IMR-90 (cell line): ENCODE measurements around the gene ANO8. TPM values are rescaled to one million over a fixed set of nuclear protein-coding genes. Genes with fewer than 3 reads are reported as not detected.

Experiments
- ATAC-seq: fragments of 200-7000 bp; cut with Tn5 transposase; 2 replicates; pipeline ENCODE4 v1.9.1; 2020; ENCODE audit warnings: low read depth, mild to moderate bottlenecking, moderate library complexity
- BruUV-seq: library from RNA; stranded (reverse); fragments of 400-500 nt; replicated peaks from 2 replicates; lab custom pipeline; 2021; lab: Mats Ljungman, UMichigan
- CTCF ChIA-PET: fragments of 300-600 bp; formaldehyde crosslinking; extraction: SDS; loops from one replicate; lab custom pipeline; 2021; ENCODE audit warnings: antibody characterized with exemption; lab: Yijun Ruan, JAX
- POLR2A ChIA-PET: fragments of 300-600 bp; sonication (Branson Sonifier 250); formaldehyde crosslinking; loops from one replicate; lab custom pipeline; 2022; ENCODE audit warnings: antibody characterized with exemption; ENCODE audit not compliant: unreplicated experiment; lab: Charles Lee
- DNase-seq: peaks from one replicate; pipeline ENCODE4 v3.0.0; 2013
- H2AFZ ChIP-seq: replicated peaks from 2 replicates; pipeline ENCODE3; 2013; ENCODE audit warnings: low read length, mild to moderate bottlenecking; ENCODE audit not compliant: poor library complexity
- H2AK5ac ChIP-seq: 2 replicates; pipeline ENCODE4 v1.6.1; 2013; ENCODE audit warnings: low read depth, low read length, inconsistent platforms
- H2AK9ac ChIP-seq: replicated peaks from 2 replicates; pipeline ENCODE3; 2013; ENCODE audit warnings: mild to moderate bottlenecking, low read depth, low read length, moderate library complexity; ENCODE audit not compliant: poor library complexity
- H2BK120ac ChIP-seq: 2 replicates; pipeline ENCODE4 v1.6.1; 2013; ENCODE audit warnings: low read depth, low read length, inconsistent platforms
- H2BK15ac ChIP-seq: 3 replicates; pipeline ENCODE4 v1.6.1; 2013; ENCODE audit warnings: low read depth, low read length, inconsistent platforms
- H2BK20ac ChIP-seq: 2 replicates; pipeline ENCODE4 v1.6.1; 2013; ENCODE audit warnings: low read depth, mild to moderate bottlenecking, inconsistent platforms, low read length, moderate library complexity
- H2BK5ac ChIP-seq: 2 replicates; pipeline ENCODE4 v1.6.1; 2013; ENCODE audit warnings: mild to moderate bottlenecking, low read depth, low read length, inconsistent platforms; ENCODE audit not compliant: poor library complexity, severe bottlenecking
- H3K14ac ChIP-seq: replicated peaks from 2 replicates; pipeline ENCODE4 v1.6.1; 2013; ENCODE audit warnings: low read depth, low read length, inconsistent platforms
- H3K18ac ChIP-seq: 2 replicates; pipeline ENCODE4 v1.6.1; 2013; ENCODE audit warnings: low read depth, low read length, control low read depth
- H3K23ac ChIP-seq: 2 replicates; pipeline ENCODE4 v1.6.1; 2013; ENCODE audit warnings: low read depth, low read length, inconsistent platforms
- H3K27ac ChIP-seq: 2 replicates; pipeline ENCODE4 v1.5.1; 2013; ENCODE audit warnings: mild to moderate bottlenecking, control low read depth, low read length; ENCODE audit not compliant: insufficient read depth
- H3K27me3 ChIP-seq: 2 replicates; pipeline ENCODE4 v1.6.1; 2013; ENCODE audit warnings: low read length; ENCODE audit not compliant: control insufficient read depth, insufficient read depth
- H3K36me3 ChIP-seq: 2 replicates; pipeline ENCODE4 v1.6.1; 2013; ENCODE audit warnings: low read length, mixed read lengths; ENCODE audit not compliant: control insufficient read depth, insufficient read depth
- H3K4ac ChIP-seq: 2 replicates; pipeline ENCODE4 v1.6.1; 2013; ENCODE audit warnings: low read depth, low read length, inconsistent platforms
- H3K4me1 ChIP-seq: 2 replicates; pipeline ENCODE4 v1.6.1; 2013; ENCODE audit warnings: low read length, mixed read lengths; ENCODE audit not compliant: control insufficient read depth, insufficient read depth
- H3K4me2 ChIP-seq: 2 replicates; pipeline ENCODE4 v1.6.1; 2013; ENCODE audit warnings: low read depth, mild to moderate bottlenecking, control low read depth, low read length, moderate library complexity
- H3K4me3 ChIP-seq: 2 replicates; pipeline ENCODE4 v1.5.1; 2013; ENCODE audit warnings: low read depth, mild to moderate bottlenecking, control low read depth, low read length, moderate library complexity; ENCODE audit not compliant: insufficient read depth
- H3K56ac ChIP-seq: 2 replicates; pipeline ENCODE4 v1.6.1; 2013; ENCODE audit warnings: low read length, inconsistent platforms; ENCODE audit not compliant: insufficient read depth; ENCODE audit errors: extremely low read depth
- H3K79me1 ChIP-seq, 2 experiments: 2 replicates each; pipeline ENCODE4 v1.6.1; 2013; ENCODE audit warnings: low read length in 2 of 2, inconsistent platforms in 1 of 2, low read depth in 1 of 2
- H3K9ac ChIP-seq: 2 replicates; pipeline ENCODE4 v1.6.1; 2013; ENCODE audit warnings: low read depth, low read length, control low read depth
- H3K9me1 ChIP-seq: 2 replicates; pipeline ENCODE4 v1.6.1; 2013; ENCODE audit warnings: low read length, inconsistent platforms; ENCODE audit not compliant: insufficient read depth
- H3K9me3 ChIP-seq: 2 replicates; pipeline ENCODE4 v1.6.1; 2013; ENCODE audit warnings: low read length; ENCODE audit not compliant: control insufficient read depth, insufficient read depth
- H4K20me1 ChIP-seq: 2 replicates; pipeline ENCODE4 v1.6.1; 2013; ENCODE audit warnings: low read length, inconsistent platforms; ENCODE audit not compliant: insufficient read depth
- H4K5ac ChIP-seq: 2 replicates; pipeline ENCODE4 v1.6.1; 2013; ENCODE audit warnings: mild to moderate bottlenecking, low read depth, low read length, control low read depth
- H4K8ac ChIP-seq, 2 experiments: 2 replicates each; pipeline ENCODE4 v1.6.1; 2013; ENCODE audit warnings: low read depth in 2 of 2, low read length in 2 of 2, control low read depth in 1 of 2, inconsistent platforms in 1 of 2
- H4K91ac ChIP-seq: 2 replicates; pipeline ENCODE4 v1.6.1; 2013; ENCODE audit warnings: low read depth, low read length, inconsistent platforms; ENCODE audit not compliant: insufficient read depth
- BHLHE40 ChIP-seq: fragments of 150-350 bp; IDR thresholded peaks from 2 replicates; pipeline ENCODE4 v1.6.1; 2016; ENCODE audit warnings: mild to moderate bottlenecking, low read depth, low read length
- MAZ ChIP-seq: IDR thresholded peaks from 2 replicates; pipeline ENCODE4 v1.6.1; 2012; ENCODE audit warnings: low read depth, mild to moderate bottlenecking, low read length, improper control_type of control experiment, moderate library complexity, borderline replicate concordance
- NFE2L2 ChIP-seq: fragments of 150-350 bp; IDR thresholded peaks from 2 replicates; pipeline ENCODE4 v1.6.1; 2016; ENCODE audit warnings: low read depth, mild to moderate bottlenecking, low read length
- RAD21 ChIP-seq: IDR thresholded peaks from 2 replicates; pipeline ENCODE4 v1.6.1; 2012; ENCODE audit warnings: low read length, improper control_type of control experiment
- WGBS, 2 experiments: methylation state at CpG; one replicate each; pipeline versions ENCODE4 v1.1.5 to v1.1.7; 2013; ENCODE audit warnings: missing lambda C conversion rate in 2 of 2; ENCODE audit not compliant: insufficient read length in 1 of 2; ENCODE audit errors: extremely low coverage in 2 of 2; 5-methylcytosine and 5-hydroxymethylcytosine counted together
- dilution Hi-C: fragments of 300-500 bp; cut with HindIII; formaldehyde crosslinking; loops from one replicate; pipeline ENCODE4 v1.14.3; 2018; ENCODE audit warnings: low sequenced_read_pairs; ENCODE audit not compliant: unreplicated experiment
- in situ Hi-C: fragments of 300-500 bp; cut with MboI; formaldehyde crosslinking; loops from 3 replicates; pipeline ENCODE4 v1.14.3; 2019; ENCODE audit warnings: low sequenced_read_pairs, inconsistent platforms, mixed read lengths
- intact Hi-C: fragments of 100-400 bp; cut with micrococcal nuclease; formaldehyde crosslinking; loops from 2 replicates; pipeline ENCODE4 v1.10.0; 2022
- polyA plus RNA-seq, 3 experiments: library from polyadenylated mRNA; depleted of rRNA; stranded (reverse); fragments of >200 nt; gene quantifications; 2 replicates each; pipeline ENCODE4 v1.2.3, GENCODE V29; 2012; ENCODE audit warnings: low replicate concordance in 1 of 3
- total RNA-seq: library from RNA; depleted of rRNA; stranded (reverse); fragments of >200 nt; gene quantifications from 2 replicates; pipeline ENCODE4 v1.2.3, GENCODE V29; 2012

The ANO8 gene
- total and polyA plus RNA-seq, 2 of the 4 experiments (the other 2 are of a cell fraction), result 1.6 to 5.6 TPM

DNA sequence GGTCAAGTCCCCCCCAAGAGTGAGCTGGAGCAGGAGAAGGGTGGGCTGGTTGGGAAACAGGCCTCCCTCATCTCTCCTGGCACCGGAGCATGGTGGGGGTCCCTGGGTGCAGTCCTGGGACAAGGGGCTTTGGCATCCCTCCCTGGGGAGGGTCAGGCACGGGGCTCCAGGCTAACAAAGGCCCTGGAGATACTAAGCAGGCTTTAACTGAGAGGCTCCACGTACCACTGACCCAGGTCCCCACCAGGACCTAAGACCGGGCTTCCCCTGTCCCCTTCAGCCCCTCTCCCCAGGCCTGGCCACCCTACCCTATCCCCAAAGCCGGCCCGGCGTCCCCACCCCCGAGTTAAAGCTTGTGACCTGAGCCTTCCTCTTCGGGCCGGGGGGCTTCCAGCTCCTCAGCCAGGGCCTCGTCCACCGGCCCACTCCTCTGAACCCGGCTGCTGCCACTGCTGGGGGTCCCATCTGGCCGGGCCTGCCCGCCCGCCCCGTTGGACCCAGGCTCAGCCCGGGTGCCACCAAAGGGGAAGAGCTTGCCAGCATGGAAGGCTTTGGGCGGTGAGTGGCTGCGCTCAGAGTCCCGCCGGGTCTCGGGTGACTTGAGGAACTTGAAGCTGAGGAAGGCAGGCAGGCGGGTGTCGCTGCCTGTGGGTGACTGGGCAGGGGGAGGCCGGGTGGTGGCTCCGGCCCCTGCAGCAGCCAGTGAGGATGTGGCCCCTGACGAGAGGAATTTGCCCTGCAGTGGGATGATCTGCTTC lies 10.1 kb downstream of the ANO8 start:
- no peak for ATAC-seq
- Histone ChIP-seq H3K18ac (no peak overlapping the region), H3K56ac (no peak overlapping the region), H3K4ac (no peak overlapping the region), H4K91ac (no peak overlapping the region), H2BK5ac (no peak overlapping the region), H3K36me3 (peaks cover 35% of the 10 kb centered on the region), H2AK5ac (no peak overlapping the region), H2AFZ (no peak overlapping the region), H4K8ac (no peak overlapping the region), H3K79me1 (peaks cover 0 to 5% of the 10 kb centered on the region in 2 experiments; a peak in 1 of 4 replicates), H3K9me1 (no peaks in the 10 kb centered on the region), H4K20me1 (peaks cover 8% of the 10 kb centered on the region; the same call in 1 of the 2 replicates), H3K4me3 (no peak overlapping the region), H3K9me3 (no peaks in the 10 kb centered on the region), H3K4me2 (no peak overlapping the region), H3K23ac (no peak overlapping the region), H3K9ac (no peak overlapping the region), H3K14ac (no peak overlapping the region), H3K27ac (no peak overlapping the region), H4K5ac (no peak overlapping the region), H3K27me3 (no peaks in the 10 kb centered on the region), H2AK9ac (no peak overlapping the region), H3K4me1 (no peaks in the 10 kb centered on the region), H2BK120ac (no peak overlapping the region), H2BK20ac (no peak overlapping the region), H2BK15ac (no peak overlapping the region)
- ChIA-PET POLR2A (interaction anchor here (1.0 kb wide), 1 partner anchor 10 kb away, joined by 3 read pairs; the partner anchor contains the start of gene ANO8), CTCF (interaction anchor here (0.6 kb wide), 1 partner anchor 18 kb away, joined by 7 read pairs; no protein-coding TSS in a partner anchor)
- no TSS peak for BruUV-seq
- TF ChIP-seq NFE2L2 (no peak), RAD21 (no peak), BHLHE40 (no peak), MAZ (no peak)
- WGBS, 2 experiments, result 91% methylated on average over 24 of the region's 28 CpGs; no CpG with 5 or more reads in 1 of the 2 experiments
- intact Hi-C loops, result no loop called here
- dilution Hi-C loops, result no loop called here
- in situ Hi-C loops, result no loop called here
- no peak for DNase-seq
